GM12874 (cell line): ENCODE data around the gene SRGAP3.

Experiments used
- CTCF ChIP-seq: IDR thresholded peaks from 2 replicates; pipeline ENCODE4 v1.5.1; 2011; ENCODE audit warnings: low read depth, mild to moderate bottlenecking, control low read depth, low read length, moderate library complexity; ENCODE audit not compliant: insufficient read depth

SRGAP3 gene

DNA sequence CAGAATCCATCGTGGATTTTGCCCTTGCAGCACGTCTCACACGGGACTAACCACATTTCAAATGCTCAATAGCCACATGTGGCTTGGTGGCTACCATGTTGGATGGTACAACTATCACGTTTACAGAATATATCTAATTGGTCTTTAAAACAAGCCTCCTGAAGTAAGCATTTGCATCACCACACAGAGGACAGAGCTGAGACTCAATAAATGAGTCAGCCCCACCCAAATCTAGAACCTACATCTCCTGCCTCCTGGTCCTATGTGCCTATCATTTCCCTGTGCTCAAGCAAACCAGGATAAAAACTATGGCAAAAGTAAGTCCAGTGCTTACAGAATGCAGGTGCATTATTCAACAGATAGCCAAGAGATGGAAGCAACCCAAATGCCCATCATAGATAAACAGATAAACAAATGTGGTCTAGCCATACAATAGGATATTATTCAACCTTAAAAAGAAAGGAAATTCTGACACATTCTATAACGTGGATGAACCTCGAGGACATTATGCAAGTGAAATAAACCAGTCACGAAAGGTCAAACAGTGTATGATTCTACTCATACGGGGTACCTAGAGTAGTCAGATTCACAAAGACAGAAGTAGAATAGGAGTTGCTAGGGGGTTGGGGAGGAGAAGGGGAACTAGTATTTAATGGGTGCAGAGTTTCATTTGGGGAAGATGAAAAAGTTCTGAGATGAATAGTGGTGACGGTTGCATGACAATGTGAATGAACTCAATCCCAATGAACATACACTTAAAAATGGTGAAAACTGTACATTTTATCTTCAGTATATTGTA lies 43.9 kb downstream of the SRGAP3 start:
- no peak for TF ChIP-seq CTCF

GRCh38 chr3:9204253-9204992 lies 45.0 kb downstream of the SRGAP3 start:
- TF ChIP-seq CTCF, result no peak

GRCh38 chr3:9203317-9203716 lies 46.1 kb downstream of the SRGAP3 start:
- TF ChIP-seq CTCF, result no peak

DNA sequence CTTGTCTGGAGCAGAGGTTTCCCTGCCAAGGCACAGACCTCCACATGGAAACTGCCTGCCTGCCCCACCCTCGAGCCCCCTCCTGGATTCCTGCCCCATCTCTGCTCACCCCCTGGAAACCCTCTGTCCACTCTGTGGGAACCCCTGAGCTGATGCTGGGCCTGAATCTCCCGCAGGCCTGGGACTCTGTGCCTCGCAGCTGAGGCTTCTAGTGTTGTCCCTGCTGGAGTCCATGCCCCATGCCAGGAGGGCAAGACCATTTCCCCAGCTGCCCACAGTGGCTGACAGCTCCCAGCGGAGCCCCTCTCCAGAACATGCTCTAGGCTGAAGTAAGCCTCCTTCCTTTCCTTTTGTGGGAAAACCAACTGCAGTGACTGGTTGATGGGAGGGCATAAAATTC lies 46.9 kb downstream of the SRGAP3 start:
- TF ChIP-seq CTCF, result no peak

- no peak for TF ChIP-seq CTCF
These were observed 47.5 kb downstream of the SRGAP3 start for GRCh38 chr3:9201955-9202354.

DNA sequence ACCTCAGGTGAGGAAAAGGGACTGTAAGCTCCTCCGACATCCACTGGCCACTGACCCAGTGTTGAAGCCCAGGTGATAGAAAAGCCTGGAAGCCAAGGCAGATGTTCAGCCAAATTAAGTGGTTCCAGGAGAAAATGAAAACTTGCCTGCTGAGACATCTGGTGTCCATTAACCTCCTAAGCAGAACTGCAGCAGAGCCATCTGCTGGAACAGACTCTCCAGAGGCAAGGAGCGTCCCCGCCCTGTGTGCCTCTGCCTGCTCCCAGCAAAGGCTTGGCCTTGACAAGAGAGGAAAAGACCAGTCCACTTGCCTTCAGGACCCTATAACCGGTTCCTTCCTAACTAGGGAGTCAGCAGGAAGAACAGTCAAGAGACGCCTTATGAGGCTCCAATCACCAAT lies 48.2 kb downstream of the SRGAP3 start:
- TF ChIP-seq CTCF, result no peak

GRCh38 chr3:9199775-9200174 lies 49.7 kb downstream of the SRGAP3 start:
- no peak for TF ChIP-seq CTCF
